Iris pigment epithelial cell (primary cell): ENCODE measurements around the gene INPP5E.
A peak's percentile ranks its signal among the peaks of the same experiment; 100 is the strongest.

Source experiments
- DNase-seq: peaks from one replicate; pipeline ENCODE4 v3.0.0-alpha.2; 2011; ENCODE audit warnings: low read depth

The INPP5E gene, protein sequence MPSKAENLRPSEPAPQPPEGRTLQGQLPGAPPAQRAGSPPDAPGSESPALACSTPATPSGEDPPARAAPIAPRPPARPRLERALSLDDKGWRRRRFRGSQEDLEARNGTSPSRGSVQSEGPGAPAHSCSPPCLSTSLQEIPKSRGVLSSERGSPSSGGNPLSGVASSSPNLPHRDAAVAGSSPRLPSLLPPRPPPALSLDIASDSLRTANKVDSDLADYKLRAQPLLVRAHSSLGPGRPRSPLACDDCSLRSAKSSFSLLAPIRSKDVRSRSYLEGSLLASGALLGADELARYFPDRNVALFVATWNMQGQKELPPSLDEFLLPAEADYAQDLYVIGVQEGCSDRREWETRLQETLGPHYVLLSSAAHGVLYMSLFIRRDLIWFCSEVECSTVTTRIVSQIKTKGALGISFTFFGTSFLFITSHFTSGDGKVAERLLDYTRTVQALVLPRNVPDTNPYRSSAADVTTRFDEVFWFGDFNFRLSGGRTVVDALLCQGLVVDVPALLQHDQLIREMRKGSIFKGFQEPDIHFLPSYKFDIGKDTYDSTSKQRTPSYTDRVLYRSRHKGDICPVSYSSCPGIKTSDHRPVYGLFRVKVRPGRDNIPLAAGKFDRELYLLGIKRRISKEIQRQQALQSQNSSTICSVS

DNA sequence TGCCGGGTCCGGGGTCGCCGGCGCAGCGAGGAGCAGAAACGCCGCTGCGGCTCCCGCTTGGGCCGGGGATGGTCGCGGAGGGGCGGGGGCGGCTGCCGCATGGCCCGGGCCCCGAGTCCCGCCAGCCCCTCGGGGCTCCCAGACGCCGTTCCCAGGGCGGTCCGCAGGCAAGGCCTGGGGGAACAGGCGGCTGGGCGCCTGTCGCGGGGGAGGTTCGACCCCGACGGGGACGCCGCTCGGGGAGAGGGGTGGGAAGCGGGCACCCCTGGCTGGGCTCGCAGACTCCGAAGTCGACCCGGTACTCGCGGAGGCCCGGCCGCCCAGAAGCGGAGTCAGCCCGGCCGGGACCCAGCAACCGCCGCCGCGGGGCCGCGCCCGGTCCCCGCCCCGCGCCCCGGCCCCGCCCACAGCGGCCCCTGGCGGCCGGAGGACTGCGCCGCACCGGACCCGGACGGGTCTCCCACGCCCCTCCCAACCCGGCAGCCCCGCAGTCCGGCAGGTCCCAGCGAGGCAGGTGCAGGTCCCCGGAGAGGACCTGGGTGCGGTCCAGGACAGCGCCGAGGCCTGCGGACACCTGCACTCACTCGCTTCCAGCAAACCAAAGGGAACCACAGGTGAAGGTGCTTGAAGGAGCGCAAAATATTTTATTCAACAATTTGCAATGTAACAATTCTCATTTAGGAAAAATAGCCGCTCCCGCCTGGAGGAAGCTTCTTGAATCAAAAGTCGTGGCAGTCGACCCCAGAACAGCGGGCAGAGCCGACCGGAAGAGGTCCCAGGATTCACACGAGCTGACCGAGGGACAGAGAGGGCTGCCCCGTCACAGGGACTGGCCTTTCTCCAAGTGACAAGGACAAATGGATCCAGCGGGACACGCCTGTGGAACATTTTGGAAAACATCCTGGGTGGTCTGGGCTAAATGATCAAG is at the start of gene INPP5E:
TSS of gene INPP5E (minus strand) at position 365 of the 928 bp plus-strand sequence. CDS start 426 bp downstream, outside the sequence.
- DNase-seq: peak; percentile 60

GRCh38 chr9:136488247-136489214 is 48.9 kb upstream of the INPP5E start:
- DNase-seq: peak; percentile 9

DNA sequence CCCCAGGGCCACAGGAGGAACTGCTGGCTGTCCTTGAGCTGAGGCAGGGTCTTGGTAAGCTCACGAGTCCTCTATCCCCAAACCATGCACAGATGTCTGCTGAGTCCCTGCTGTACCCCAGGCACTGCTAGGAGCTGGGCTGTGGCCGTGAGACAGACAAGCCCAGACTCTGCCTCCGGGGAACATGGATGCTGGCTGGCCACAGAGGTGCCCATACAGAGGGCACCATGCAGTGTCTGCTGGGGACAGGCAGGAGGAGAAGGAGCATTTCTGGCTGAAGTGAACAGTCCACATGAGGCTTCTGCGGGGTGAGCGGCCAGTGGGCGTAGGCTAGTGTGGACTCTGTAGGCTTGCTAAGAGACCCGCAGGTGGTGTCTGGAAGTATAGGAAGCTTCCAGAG is 48.0 kb upstream of the INPP5E start:
- no peak for DNase-seq

GRCh38 chr9:136486823-136487620 is 47.4 kb upstream of the INPP5E start:
- DNase-seq: no peak

DNA sequence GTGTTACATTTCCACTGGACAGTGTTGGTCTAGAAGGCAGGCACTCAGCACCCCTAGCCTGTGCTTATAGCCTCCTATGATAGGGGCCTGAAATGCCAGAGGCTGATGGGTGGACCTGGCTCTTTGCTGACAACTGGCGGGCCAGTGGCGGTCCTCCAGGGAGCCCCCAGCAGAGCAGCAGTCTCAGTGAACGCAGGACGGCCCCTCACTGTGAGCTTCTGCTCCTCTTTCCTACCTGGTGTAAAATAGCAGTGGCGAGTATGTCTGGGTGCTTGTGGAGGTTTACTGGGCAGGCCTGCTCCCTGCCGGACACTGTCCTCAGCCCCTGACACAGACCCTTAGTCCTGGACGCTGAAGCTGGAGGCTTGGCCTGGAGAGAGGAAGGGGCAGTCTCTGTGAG is 46.5 kb upstream of the INPP5E start:
- no peak for DNase-seq

- DNase-seq: peak; percentile 62
Measured at GRCh38 chr9:136485049-136486045, 45.7 kb upstream of the INPP5E start.

GRCh38 chr9:136484153-136485048 is 44.8 kb upstream of the INPP5E start:
- DNase-seq: no peak

DNA sequence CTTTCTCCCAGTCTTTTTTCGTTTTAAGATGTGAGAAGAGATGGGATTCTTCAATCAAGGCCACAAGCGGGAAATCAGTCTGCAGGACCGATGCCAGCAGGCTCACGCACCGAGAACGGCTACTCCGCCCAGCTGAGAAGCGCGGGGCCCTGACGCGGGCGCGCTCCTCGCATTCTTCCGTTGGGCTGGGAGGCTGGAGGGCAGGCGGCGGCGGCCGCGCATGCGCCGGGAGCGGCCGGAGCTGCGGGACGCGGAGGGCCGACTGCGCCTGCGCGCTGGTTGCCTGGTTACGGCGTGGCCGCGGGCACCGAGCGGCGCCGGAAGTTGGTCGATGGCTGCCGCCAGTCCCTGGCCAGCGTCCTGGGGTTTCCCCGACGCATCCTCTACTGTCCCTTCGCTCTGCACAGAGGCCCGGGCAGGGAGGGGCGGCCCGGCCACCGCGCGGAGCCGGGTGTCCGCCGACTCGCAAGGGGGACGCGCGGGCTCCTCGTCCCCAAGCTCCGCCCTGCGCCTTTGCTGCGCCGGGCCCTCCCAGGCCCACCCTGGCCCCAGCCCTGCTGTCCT is 44.0 kb upstream of the INPP5E start:
- DNase-seq: peak; percentile 74

- DNase-seq: peak; percentile 96
Measured at GRCh38 chr9:136482793-136483588, 43.3 kb upstream of the INPP5E start, which contains the start of gene SEC16A. SEC16A (minus strand) TSS chr9:136483040; CDS start chr9:136477615, 5,425 bp downstream.

DNA sequence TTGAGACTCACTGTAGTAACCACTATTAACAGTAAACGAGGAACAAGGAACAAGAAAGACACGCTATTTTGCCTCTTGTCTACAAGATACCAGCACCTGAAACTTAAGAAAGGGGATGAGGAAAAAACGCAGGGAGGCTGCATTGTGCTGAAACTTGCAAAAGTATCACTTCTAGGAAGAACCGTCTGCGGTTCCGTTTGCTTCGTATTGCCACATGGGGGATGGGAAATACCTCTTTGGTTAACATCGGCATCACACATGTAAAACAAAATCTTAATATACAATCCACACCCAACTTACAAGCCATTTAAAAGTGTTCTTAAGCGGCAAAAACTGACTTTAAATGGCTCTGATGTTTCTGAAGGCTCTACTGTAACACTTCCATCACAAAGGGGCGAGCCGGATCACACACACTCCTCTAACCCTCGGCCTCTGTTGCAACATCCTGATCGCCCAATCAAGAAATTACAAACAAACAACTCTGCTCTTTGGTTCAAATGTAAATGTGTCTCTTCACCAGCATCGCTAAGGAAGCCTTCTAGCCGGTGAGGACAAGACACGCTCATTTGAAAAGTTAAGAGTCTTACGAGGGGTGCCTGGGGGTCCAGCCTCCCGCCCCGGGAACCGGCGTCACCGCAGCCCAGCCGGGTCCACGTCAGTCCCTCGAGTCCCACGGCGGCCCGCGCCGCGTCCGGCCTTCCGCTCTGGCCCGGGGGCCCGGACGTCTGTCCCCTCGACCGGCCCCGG is 42.6 kb upstream of the INPP5E start:
- DNase-seq: peak; percentile 67

DNA sequence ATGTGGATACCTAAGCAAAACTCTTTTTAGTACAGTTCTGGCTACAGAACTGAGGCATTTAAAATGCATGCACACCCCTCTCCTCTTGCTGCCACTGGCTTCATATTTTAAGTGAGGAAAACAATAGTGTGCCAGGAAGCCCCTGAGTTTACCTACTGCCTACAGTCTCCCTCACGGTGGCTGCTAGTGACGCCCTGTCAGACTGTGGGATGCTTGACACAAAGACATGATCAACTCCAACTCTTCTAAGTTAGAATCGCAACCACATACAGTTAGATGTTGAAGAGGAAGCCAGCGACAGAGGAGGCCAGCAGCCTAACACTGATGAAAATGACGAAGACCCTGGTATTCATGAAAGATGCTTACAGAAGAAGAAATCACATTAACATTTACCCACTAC is 41.9 kb upstream of the INPP5E start:
- DNase-seq: no peak

DNA sequence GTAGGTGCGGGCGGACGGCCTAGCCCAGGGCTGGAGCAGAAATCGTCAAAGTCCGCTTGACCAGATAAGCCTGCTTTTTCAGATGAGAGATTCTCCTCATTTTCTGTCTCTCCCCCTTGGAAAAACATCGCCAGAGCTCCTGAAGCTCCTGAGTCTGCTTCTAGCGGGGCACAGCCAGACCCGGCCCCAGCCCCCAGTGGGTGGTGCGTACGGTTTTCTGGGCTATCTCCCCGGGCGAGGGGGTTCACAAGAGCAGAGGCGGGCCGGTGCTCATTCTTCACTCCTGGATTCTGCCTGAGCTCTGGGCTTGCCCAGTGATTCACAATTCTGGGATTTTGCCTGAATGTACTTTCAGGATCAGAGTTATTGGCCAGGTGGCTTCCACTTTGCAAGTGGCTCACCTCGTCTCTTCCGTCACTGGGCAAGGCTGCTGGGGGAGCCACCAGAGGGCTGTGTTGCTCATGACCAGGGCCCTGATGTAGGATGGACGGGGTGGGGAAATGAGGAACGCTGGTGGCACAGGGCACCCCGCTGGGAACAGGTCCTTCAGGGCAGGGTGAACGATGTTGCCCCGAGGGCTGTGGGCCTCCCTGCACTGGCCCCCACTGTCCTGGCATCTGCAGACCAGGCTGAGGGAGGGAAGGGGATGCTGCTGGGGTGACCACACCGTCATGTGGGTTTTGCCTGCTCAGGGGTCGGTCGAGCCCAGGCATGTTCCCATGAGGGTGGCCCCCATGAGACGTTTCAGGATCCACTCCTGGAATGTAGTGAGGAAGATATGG is 36.9 kb upstream of the INPP5E start:
- no peak for DNase-seq

DNA sequence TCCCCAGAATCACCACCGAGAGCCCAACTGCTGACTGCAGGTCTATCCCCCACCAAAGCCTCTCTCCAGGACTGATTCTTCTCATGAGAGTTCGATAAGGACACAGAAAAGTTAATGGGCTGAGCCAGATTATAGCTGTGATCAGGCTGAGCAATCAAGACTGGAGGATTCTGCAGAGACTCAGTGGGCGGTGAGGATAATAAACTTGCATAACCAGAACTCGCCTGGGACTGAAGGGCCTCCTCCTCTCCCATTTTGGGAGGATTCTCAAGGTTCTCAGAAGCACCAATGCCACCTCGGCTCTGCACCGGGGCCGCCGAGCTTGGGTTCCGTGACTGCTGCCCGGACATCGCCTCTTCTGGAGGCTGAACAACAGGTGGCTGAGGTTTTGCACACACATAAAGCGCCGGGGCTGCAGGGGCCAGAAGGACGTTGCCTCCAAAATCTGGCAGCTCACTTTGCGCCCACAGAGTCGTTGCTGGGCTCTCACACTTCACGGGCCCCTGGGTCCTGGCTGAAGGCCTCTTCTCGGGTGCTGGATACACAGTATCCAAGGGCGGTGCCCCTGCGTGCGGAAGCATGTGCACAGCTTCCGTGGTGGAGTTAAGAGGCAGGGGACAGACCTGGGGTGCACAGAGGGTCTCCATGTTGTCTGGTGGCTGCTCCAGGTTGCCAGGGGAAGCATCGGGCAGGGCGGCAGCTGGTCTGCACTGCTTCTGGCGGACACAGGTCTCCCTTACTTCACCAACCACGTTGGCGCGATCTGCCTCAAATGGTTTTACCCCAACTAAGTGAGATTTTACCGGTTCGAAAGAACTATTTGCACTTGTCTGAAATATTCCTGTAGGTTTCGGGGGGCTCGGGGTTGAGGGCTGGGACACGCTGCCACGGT is 35.6 kb upstream of the INPP5E start:
- no peak for DNase-seq

DNA sequence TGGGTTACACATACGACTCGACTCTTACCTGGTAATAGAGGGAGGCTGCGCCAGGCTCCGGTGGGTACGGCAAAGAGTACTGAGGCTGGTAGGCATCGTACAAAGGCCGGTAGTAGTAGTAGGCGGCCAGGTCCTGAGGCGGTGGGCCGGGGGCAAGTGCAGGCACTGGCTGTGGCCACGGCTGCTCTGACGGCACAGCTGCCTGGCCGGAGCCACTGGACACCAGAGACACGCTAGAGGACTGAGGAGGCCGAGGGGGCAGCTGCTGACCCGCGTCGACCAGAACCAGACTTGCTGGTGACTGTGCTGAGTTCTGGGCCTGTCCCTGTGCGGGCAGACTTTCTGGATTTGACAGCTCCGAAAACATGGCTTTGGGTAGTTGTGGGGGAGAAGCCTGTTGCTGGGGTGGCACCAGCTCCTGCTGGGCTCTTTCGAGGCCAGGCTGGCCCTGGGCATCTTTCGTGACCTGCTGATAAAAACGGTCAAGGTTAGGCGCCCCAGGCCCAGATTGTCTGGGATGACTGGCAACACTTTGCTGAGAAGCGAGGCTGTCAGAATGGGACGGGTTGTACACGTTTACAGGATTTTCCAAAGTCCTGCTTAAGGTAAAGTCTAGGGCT is 34.5 kb upstream of the INPP5E start:
- DNase-seq: no peak
